GM21717 (cell line): ENCODE results near the gene ELOVL1.
"Not testable (repeated sequence)": the region's sequence is repeated elsewhere in the genome, so short reads cannot be mapped to it uniquely, and the experiment has no call there.

Experiments used
- ATAC-seq: cut with Tn5 transposase; IDR thresholded peaks from one replicate; pipeline ENCODE4 v1.9.1; 2021; ENCODE audit warnings: mild to moderate bottlenecking, moderate library complexity; ENCODE audit not compliant: unreplicated experiment

ELOVL1 gene

GRCh38 chr1:43382027-43382779 lies 14.4 kb upstream of the ELOVL1 start:
- ATAC-seq, result no peak

- no peak for ATAC-seq
These were observed 13.8 kb upstream of the ELOVL1 start for GRCh38 chr1:43381612-43382011.

- no peak for ATAC-seq
These were observed 11.7 kb upstream of the ELOVL1 start for GRCh38 chr1:43379476-43379875.

DNA sequence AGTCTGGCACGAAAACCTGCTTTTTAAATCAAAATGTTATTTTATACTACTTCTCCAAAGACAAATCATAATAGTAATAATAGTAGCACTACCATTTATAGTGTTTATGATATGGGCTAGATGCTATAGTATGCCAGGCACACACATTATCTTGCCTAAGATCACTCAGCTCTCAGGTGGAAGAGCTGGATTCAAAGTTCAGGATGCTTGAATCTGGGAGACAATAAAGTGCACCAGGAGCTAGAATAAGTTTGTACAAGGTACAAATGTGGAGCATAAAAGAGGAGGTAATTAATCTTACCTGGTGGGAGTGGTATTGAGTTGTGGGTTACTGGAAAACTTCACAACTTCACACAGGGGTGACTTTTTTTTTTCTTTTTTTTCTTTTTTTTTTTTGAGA lies 10.0 kb upstream of the ELOVL1 start:
- no peak for ATAC-seq

GRCh38 chr1:43376723-43377235 lies 9.0 kb upstream of the ELOVL1 start:
- no peak for ATAC-seq

DNA sequence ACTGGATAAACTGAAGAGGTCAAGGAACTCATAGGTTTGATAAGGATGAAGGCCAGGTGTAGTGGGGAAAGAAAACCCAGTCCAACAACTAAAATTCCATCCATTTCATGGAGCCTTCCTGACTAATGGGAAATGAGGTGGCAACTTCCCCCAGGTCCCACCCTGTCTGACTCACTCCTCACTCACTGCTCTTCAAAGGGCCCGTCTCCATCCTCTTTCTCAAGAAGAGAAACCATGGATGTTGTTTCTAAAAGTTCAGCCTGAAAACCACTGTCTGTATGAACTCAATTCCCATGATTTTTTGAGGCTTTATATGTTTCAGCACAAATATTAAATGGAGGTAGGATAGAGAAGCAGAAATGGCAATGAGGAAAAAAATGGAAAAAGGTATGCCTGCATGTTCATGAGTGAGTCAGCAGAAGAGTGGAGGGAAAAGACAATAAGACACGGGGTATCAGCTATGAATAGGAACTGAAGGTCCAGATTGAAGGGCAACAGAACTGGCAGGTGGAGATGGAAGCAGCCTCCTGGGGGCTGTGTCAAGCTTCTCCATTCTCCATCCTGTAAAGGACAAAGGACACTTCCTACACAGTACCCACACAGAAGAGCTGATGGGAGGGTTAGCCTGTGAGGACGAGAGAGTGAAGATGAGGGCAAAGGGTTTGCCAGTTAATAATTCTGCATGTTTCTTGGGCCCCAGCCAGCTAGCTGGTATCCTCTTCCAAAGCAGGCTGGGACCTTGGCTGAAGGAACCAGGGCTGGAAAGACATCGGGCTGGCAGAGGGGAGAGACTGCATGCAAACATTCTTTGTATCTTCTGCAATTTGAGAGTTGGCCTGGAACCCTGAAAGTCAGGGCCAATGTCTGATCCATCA lies 5.5 kb upstream of the ELOVL1 start:
- ATAC-seq, result no peak

DNA sequence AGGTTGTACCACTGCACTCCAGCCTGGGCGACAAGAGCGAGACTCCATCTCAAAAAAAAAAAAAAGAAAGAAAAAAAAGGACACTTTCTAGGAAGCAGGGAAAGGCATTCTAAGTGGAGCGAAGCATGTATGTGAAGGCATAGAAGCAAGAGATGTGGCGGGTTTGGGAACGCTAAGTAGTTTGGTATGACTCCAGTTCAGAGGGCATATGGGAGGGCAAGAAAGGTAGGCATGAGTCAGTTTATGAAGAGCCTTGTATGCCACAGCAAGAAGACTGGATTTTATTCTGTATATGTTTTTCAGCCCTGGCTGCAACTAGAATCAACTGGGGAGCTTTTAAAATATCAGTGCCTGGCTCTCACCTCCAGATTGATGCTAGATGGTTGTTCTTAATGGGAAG lies 4.4 kb upstream of the ELOVL1 start:
- no peak for ATAC-seq

DNA sequence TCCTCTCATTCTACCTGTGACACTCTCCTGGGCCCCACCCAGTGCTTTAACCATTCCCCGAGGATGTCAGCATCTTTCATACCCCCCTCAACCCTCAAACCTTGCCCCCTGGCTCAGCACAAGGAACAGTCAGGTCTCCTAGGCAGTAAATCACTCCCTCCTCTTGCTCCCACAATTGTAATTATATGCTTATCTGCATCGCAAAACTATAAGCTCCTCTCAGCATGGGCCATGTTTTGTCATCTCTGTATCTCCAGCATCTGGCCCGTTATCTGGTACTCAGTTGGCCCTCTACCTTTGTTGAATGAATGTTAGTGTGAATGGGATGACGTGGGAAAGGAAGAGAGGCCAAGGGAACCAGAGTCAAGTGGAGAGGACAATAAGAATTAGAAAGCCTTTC lies 2.8 kb upstream of the ELOVL1 start:
- no peak for ATAC-seq

DNA sequence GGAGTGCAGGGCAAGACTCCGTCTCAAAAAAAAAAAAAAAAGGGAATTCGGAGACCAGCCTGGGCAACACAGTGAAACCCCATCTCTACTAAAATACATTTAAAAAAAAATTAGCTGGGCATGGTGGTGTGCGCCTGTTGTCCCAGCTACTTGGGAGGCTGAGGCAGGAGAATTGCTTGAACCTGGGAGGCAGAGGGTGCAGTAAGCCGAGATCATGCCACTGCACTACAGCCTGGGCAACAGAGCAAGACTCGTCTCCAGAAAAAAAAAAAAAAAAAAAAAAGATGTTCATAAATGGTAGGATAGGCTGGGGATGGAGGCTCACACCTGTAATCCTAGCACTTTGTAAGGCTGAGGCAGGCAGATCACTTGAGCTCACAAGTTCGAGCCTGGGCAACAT lies 2.0 kb upstream of the ELOVL1 start:
- not testable (repeated sequence) for ATAC-seq

- no peak for ATAC-seq
These were observed 822 bp upstream of the ELOVL1 start for GRCh38 chr1:43368646-43369020.

DNA sequence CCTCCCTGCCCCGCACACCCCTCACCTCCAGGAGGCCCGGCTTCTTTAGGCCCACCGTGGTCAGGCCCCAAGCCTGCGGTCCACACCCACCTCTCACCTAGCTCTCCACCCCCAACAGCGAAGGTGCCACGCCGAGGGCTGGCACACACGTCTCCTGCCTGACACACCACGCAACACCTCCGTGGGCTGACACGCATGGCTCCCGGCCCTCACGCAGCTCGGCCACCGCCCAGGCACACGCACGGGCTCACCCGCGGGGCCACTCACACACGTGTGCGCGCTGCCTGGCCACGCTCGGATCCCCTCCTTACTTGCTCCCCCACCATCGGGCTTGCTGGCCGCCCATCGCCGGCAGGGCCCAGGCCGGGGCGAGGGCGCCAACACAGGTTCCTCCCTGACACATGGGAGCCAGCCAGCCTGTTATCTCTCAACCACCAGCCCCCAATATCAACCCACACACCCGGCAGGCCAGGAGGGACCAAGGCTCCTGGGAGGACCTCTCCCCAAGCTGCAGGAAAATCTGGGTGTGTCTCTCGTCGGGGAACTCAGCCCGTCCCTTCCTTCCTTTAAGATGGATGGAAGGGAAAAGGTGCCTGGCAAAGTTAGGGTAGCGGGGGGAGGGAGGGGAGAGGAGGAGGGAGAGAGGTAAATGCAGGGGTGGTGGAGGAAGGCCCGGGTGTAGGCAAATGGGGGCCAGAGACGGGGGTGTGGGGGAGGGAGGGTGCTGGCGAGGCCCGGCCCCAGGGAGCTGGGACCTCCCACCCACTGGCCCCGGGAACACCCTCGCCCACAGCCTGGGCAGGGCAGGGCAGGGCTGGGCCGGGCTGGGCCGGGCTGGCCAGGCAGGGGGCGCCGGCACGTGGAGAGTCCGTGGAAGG lies 546 bp downstream of the ELOVL1 start:
- ATAC-seq, result peak; percentile 42

DNA sequence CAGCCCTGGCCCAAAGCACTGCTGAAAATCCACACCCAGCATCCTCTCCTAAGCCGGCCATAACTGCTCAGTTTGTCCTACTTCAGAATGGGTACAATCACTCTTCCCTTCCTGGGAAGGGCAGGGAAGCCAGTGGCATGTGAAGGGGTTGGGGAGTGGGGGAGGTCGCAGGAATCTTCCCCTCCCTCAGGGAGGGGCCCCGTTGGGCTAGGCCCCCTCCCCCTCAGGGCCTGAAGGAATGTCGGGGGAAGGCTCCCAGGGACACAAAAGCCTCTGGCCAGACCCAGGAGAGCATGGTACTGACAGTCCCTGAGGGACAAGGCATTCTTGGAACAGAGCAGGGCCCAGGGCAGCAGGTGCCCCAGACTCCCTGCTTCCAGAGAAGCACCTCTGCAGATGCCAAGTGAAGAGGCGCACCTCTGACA lies 1.2 kb downstream of the ELOVL1 start:
- ATAC-seq, result no peak

DNA sequence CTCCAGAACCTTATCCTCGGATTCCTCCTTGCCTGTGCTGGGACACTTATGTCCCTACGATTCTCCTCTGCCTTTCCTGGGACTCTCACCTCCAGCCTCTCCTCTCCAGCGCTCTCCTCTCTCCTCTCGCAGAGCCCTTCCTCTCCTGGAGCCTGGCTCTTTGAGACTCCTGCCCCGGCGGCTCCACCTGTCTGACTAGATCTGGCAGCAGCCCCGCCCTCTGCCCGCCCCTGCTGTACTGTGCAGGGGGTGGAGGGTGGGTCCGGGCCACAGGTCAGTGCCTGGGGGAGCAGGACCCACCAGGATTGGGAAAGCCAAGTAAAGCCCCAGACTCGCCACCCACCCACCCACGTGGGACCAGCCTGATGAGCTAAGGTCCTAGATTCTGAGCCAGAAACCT lies 1.6 kb downstream of the ELOVL1 start:
- ATAC-seq, result no peak

DNA sequence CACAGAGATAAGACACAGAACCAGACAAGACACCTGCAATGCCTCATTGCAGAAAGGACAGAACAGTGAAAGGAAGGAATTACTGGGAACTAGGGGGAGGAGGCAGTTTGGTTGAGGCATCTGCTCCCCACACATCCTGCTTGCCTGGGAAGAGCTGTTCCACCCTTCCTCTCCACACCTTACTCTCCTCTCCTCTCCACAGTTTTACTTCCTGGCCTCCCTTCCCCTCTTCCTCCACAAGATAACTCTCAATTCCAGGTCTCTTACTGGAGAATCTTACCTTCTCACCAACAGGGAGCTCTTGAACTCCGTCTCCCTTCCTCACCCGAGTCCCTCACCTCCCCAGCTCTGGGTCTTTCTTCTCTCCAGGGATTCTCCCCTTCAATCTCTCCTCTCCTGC lies 2.1 kb downstream of the ELOVL1 start:
- no peak for ATAC-seq

DNA sequence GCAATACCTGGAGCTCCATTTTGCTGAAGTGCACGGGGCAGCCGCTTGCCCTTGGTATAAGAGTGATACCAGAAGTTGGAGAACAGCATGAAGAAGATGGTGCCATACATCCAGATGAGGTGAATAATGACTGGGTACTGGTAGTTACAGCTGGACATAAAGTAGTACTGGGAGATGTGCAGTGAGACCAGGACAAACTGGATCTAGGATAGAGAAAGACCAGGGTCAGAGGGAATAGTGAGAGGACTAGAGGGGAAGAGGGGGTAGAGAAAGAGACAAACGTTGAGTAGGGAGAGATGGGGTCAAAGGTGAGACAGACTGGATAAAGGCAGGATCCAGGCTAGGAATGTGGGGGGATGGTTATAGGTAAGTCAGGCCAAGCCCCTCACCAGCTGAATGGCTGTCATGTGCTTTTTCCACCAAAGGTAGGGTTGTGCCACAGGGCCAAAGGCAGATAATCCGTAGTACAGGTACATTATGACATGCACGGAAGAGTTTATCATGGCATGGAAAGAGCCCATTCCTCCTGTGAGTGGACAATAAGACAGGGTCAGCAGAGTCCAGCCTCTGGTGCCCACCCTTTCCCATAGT lies 3.8 kb downstream of the ELOVL1 start:
- no peak for ATAC-seq

GRCh38 chr1:43363283-43363934 lies 4.4 kb downstream of the ELOVL1 start:
- ATAC-seq, result no peak

- no peak for ATAC-seq
These were observed 7.2 kb downstream of the ELOVL1 start for GRCh38 chr1:43360616-43361015.

GRCh38 chr1:43359696-43360095 lies 8.1 kb downstream of the ELOVL1 start:
- ATAC-seq, result no peak

- peak; percentile 91 for ATAC-seq
These were observed 8.8 kb downstream of the ELOVL1 start, which contains the start of gene CDC20 for GRCh38 chr1:43358746-43359693. TSS of gene CDC20 (plus strand) at chr1:43358981. CDS start at chr1:43359216, 235 bp downstream.
